GM12873 (cell line): ENCODE data around the gene COL21A1.

ENCODE experiments used
- CTCF ChIP-seq: IDR thresholded peaks from 2 replicates; pipeline ENCODE4 v1.5.1; 2012; ENCODE audit warnings: low read depth, mild to moderate bottlenecking, moderate library complexity, low read length, control low read depth; ENCODE audit not compliant: insufficient read depth; ENCODE audit errors: missing control alignments

The COL21A1 gene

GRCh38 chr6:56017198-56017597, 230.2 kb downstream of the COL21A1 start:
- TF ChIP-seq CTCF: no peak

GRCh38 chr6:56009636-56010035, 237.7 kb downstream of the COL21A1 start:
- no peak for TF ChIP-seq CTCF
